Measurements from ENCODE around the gene TMPO.
"Not testable (repeated sequence)": the region's sequence is repeated elsewhere in the genome, so short reads cannot be mapped to it uniquely, and the experiment has no call there.

TMPO gene

DNA sequence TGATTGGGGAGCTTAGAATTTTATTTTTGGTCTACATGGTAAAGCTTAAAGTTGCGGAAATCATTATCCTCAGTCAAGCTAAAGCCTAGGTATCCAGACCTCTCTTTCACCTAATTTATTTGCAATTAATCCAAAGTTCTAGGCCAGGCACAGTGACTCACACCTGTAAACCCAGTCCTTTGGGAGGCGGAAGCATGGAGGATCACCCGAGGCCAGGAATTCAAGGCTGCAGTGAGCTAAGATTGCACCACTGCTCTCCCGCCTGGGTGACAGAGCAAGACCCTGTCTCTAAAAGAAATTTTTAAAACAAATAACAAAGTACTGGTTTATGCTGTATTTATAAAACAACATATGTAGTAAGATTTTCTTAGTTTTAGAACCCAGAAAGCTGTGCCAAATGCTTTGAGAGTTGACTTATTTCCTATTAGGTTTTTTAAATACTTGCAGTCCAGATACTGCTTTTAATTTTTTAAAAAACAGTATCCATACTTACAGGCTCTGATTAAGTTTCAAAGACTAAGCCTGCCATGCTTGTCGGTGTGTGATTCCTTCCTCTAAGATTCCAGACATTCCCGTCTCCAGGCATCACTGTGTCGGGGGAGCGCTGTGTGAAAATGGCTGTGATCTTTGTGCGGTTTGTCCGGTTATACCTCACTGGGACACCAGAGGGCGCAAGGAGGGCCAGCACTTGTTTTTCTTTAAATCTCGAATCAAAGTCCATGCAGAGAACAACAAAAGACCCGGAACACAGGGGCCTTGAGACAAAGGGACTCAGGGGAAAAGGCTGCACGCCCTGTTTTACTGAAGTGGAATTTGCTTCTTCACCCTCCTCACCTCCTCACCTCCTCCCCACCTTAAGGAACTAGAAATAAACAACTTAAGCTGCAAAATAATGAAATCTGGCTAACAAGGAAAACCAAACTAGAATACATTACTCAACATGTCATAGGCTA lies 24.6 kb upstream of the TMPO start:
- Mint-ChIP-seq H3K4me1 (ENCODE audit: low read depth) (peaks cover 5% of the 10 kb centered on the region), H3K27me3 (no peaks in the 10 kb centered on the region), H3K4me3 (peak overlapping the region; percentile 31), H3K27ac (peak overlapping the region; percentile 89), H3K36me3 (ENCODE audit: low read depth) (no peaks in the 10 kb centered on the region), H3K9me3 (no peaks in the 10 kb centered on the region)
- DNase-seq, result peak; percentile 87

DNA sequence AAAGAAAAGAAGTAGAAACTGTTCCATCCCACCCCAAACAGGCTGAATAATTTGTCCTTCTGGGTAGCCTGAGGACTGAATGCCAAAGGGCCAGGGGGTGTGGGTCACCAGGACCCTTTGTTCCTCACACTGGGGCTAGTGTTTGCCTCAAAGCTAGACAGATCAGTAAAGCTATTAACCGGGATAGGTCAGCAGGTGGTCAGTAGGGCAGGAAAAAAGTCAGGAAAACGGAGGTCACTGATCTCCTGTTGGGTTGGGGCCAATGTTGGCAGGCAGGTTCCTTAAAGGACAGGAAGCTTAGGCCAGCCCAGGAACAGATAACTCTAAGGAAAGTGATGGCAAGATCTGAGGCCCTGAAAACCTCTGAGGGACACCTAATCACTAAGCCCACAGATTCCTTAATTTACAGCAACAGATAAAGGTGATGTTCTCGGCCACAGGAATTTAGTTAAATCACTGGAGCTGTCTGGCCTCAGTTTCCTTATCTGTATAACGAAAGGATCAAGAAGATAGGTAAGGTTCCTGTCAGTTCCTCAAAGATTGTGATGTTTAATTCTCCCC lies 22.7 kb upstream of the TMPO start:
- no peak for DNase-seq
- no peaks in the 10 kb centered on the region for H3K9me3 Mint-ChIP-seq
- H3K27me3 Mint-ChIP-seq, result no peaks in the 10 kb centered on the region
- peaks cover 5% of the 10 kb centered on the region for H3K4me1 Mint-ChIP-seq (ENCODE audit: low read depth)
- no peak overlapping the region for H3K4me3 Mint-ChIP-seq
- peak overlapping the region; percentile 37 for H3K27ac Mint-ChIP-seq
- H3K36me3 Mint-ChIP-seq (ENCODE audit: low read depth), result no peaks in the 10 kb centered on the region

DNA sequence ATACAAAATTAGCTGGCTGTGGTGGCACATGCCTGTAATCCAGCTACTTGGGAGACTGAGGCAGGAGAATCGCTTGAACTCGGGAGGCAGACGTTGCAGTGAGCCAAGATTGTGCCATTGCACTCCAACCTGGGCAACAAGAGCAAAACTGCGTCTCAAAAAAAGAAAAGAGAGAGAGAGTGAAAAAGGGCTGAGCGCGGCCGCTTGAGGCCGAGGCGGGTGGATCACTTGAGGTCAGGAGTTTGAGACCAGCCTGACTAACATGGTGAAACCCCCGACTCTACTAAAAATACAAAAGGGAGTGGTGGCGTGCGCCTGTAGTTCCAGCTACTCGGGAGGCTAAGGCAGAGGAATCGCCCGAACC lies 14.1 kb upstream of the TMPO start:
- not testable (repeated sequence) for H3K36me3 Mint-ChIP-seq (ENCODE audit: low read depth); H3K27me3 Mint-ChIP-seq; DNase-seq; H3K9me3 Mint-ChIP-seq
- Mint-ChIP-seq H3K27ac (peak overlapping the region; percentile 75), H3K4me1 (ENCODE audit: low read depth) (peaks cover 36% of the 10 kb centered on the region), H3K4me3 (peak overlapping the region; percentile 55)

DNA sequence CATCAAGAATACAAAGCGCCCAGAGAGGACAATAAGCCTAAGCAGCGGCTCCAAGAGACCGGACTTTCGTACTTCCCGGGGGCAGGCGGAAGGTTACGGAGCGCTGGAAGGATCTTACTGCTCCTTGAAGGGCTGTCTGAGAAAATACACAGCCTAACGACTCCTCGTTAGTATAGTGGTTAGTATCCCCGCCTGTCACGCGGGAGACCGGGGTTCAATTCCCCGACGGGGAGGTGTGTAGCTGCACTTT lies 12.1 kb upstream of the TMPO start:
- Mint-ChIP-seq H3K4me1 (ENCODE audit: low read depth) (peaks cover 36% of the 10 kb centered on the region), H3K9me3 (no peaks in the 10 kb centered on the region), H3K36me3 (ENCODE audit: low read depth) (peaks cover 8% of the 10 kb centered on the region), H3K4me3 (peak overlapping the region; percentile 87), H3K27ac (peak overlapping the region; percentile 99), H3K27me3 (peaks cover 2% of the 10 kb centered on the region)
- DNase-seq, result peak; percentile 92

DNA sequence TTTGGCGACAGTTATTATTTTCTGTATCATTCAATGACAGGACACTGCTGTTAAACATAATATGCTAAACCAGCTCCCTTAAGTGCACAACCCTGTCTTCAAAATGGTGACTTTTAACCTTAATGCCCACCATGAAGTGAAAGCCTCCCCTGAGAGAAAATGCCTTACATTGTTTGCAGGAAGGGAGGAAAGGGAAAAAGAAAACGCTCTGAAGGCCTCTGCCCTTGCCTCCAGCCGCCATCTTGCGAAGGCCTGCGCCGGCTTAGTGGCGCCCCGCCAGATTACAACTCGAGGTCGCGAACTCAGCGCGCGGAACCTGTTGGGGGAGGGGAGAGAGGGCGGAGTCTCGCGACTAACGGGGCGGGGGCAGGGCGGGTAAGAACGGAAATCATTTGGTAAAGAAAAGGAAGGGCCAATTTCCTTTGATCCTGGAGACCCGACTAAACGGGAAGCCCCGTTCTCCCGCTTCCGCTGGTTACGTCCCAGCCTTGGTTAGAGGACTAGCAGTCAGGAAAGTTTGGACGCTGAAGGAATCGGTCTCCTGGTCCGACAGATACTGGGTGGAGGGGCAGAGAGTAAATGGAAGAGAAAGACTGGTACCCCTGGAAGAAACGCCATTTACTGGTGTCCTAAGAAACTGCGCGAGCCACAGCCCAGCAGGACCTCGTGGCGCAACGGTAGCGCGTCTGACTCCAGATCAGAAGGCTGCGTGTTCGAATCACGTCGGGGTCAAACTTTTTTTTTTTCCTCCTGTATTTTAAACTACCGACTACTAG lies 11.6 kb upstream of the TMPO start:
- peaks cover 2% of the 10 kb centered on the region for H3K27me3 Mint-ChIP-seq
- H3K4me1 Mint-ChIP-seq (ENCODE audit: low read depth), result peaks cover 36% of the 10 kb centered on the region
- H3K4me3 Mint-ChIP-seq, result peak overlapping the region; percentile 87
- peak overlapping the region; percentile 99 for H3K27ac Mint-ChIP-seq
- no peaks in the 10 kb centered on the region for H3K9me3 Mint-ChIP-seq
- DNase-seq, result peak; percentile 98
- H3K36me3 Mint-ChIP-seq (ENCODE audit: low read depth), result peaks cover 8% of the 10 kb centered on the region

DNA sequence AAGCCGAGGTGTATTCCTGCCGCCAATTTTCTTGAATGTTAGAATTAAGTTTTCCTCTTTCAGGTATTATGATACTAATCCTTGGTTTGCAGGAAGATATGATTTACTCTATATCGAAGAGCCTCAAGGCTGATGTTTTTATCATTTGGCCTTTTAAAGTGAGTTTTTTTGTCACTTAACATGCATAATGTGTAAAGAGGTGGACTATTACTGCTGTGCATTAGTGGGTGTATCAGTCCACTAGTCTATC lies 11.1 kb upstream of the TMPO start:
- Mint-ChIP-seq H3K9me3 (no peaks in the 10 kb centered on the region), H3K27ac (peak overlapping the region; percentile 99), H3K4me1 (ENCODE audit: low read depth) (peaks cover 36% of the 10 kb centered on the region), H3K36me3 (ENCODE audit: low read depth) (peaks cover 8% of the 10 kb centered on the region), H3K4me3 (peak overlapping the region; percentile 87), H3K27me3 (peaks cover 2% of the 10 kb centered on the region)
- no peak for DNase-seq

DNA sequence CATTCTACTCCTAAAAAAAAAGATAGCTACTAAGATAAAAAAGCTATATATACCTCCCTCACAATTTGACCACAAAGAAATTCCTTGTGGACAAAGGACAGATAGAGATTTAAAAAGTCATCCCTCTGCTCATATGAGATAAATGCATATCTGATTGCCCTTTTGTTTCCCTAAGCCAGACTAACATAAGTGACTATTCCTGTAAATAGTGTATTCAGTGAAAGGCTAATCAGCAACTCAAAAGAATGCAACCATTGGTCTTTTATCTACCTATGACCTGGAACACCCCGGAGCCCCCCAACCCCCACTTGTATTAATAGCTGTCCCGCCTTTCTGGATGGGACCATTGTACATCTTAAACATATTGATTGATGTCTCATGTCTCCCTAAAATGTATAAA lies 6.3 kb upstream of the TMPO start:
- Mint-ChIP-seq H3K27ac (no peak overlapping the region), H3K4me3 (no peak overlapping the region), H3K9me3 (no peaks in the 10 kb centered on the region), H3K4me1 (ENCODE audit: low read depth) (peaks cover 27% of the 10 kb centered on the region), H3K36me3 (ENCODE audit: low read depth) (peaks cover 11% of the 10 kb centered on the region), H3K27me3 (peaks cover under 1% of the 10 kb centered on the region)
- no peak for DNase-seq

DNA sequence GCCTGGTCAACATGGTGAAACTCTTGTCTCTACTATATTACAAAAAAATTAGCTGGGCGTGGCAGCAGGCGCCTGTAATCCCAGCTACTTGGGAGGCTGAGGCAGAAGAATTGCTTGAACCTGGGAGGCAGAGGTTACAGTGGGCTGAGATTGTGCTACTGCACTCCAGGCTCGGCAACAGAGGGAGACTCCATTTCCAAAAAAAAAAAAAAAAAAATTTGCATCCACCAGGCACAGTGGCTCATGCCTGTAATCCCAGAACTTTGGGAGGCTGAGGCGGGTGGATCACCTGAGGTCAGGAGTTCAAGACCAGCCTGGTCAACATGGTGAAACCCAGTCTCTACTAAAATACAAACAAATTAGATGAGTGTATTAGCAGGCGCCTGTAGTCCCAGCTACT lies 3.6 kb upstream of the TMPO start:
- not testable (repeated sequence) for H3K27ac Mint-ChIP-seq, DNase-seq, H3K27me3 Mint-ChIP-seq, H3K4me3 Mint-ChIP-seq, H3K9me3 Mint-ChIP-seq
- peaks cover 30% of the 10 kb centered on the region for H3K36me3 Mint-ChIP-seq (ENCODE audit: low read depth)
- H3K4me1 Mint-ChIP-seq (ENCODE audit: low read depth), result peaks cover 18% of the 10 kb centered on the region

DNA sequence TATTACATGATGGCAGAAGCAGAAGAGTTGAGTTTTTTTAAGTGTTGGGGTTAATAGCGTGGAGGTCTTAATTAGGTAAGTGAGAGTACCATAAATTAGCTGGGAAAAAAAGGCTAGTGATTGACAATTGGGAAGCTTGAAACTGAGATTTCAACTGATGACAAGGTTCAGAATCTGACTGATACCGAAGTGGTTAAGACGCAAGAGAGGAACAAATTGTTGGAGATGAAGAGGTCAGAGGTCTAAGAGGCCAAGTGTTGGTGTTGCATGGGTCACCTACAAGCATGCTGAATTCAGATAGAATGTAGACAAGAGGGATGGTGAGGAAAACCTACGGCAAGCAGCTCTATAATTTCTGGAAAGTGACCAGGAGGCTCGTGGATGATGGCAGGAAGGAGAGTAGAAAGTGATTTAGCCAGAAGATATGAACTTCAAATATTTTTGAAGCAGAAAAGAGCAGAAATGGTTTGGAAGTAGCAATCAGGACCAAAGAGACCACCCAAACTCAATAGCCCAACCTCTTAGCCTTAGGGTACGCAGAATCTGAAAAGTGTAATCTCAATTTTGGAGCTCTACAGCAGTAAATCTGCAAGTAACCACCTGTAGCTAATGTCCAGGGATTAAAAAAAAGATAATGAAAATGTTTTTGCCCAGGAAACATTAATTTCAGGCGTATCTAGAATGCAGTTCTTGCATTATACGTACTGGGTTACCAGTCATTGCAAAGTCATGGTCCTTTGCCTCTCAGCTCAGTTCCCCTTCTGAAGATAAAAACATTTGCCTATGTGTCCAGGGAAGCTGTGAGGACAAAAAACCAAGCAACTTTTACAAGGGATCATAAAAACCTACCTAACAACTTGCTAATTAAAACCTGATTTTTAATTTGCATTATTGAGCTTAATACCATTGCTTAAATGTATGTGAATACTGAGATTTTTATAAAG lies 1.7 kb upstream of the TMPO start:
- Mint-ChIP-seq H3K27me3 (no peaks in the 10 kb centered on the region), H3K4me1 (ENCODE audit: low read depth) (peaks cover 21% of the 10 kb centered on the region), H3K9me3 (no peaks in the 10 kb centered on the region), H3K27ac (peak overlapping the region; percentile 98), H3K36me3 (ENCODE audit: low read depth) (peaks cover 48% of the 10 kb centered on the region), H3K4me3 (peak overlapping the region; percentile 97)
- DNase-seq, result no peak

DNA sequence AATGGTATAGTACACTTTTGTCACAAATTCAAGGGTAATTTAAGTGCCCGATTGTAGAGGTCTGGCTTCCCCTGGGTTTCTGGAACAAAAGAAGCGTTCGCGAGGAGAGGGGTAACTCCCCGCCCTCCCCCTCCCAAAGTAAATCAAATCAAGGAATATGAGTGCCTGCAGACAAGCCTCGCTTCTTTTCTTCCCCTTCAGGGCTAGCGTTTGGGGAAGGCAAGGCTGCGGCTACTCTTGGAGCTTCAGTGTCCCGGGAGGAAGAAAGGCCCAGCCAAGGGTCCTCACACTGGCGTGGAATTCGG lies 456 bp upstream of the TMPO start:
- peaks cover 58% of the 10 kb centered on the region for H3K36me3 Mint-ChIP-seq (ENCODE audit: low read depth)
- H3K9me3 Mint-ChIP-seq, result no peaks in the 10 kb centered on the region
- peak overlapping the region; percentile 97 for H3K4me3 Mint-ChIP-seq
- peaks cover 29% of the 10 kb centered on the region for H3K4me1 Mint-ChIP-seq (ENCODE audit: low read depth)
- peak overlapping the region; percentile 98 for H3K27ac Mint-ChIP-seq
- H3K27me3 Mint-ChIP-seq, result no peaks in the 10 kb centered on the region
- no peak for DNase-seq

DNA sequence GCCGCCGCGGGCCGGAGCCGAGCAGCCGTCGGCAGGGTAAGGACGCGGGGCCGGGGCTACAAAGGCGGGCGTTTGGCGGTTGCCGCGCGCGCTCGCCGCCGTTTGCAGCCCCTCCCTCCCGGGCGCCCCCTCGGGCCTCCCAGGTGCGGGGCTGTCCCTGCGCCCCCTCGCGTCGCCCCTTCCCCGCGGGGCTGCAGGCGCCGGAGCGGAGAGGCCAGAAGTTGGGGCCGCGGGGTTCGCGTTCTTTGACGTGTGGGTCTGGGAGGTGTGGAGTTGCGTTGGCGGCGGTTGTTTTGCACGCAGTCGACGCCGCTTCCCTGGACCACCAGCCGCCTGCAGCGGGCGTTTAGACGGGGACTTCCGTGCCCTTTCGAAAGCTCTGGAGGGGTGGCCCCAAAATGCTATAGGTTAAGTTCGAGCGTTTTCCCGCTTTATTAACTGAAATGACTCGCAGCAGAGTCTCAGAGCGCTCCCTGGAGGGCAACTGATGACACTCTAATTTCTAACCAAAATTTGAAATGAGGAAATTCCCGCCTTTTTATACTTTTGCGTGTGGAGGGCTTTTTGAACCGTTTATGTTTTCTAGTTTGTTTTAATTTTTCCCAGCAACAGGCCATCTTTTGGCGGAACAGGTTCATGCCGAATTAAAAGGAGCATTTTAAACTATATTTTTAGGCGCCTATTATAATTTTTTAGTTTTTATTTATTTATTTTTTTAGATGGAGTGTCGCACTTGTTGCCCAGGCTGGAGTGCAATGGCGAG lies 902 bp downstream of the TMPO start:
- peak; percentile 88 for DNase-seq
- peak overlapping the region; percentile 99 for H3K27ac Mint-ChIP-seq
- H3K4me1 Mint-ChIP-seq (ENCODE audit: low read depth), result peaks cover 36% of the 10 kb centered on the region
- H3K27me3 Mint-ChIP-seq, result no peaks in the 10 kb centered on the region
- no peaks in the 10 kb centered on the region for H3K9me3 Mint-ChIP-seq
- H3K4me3 Mint-ChIP-seq, result peak overlapping the region; percentile 97
- peaks cover 67% of the 10 kb centered on the region for H3K36me3 Mint-ChIP-seq (ENCODE audit: low read depth)

DNA sequence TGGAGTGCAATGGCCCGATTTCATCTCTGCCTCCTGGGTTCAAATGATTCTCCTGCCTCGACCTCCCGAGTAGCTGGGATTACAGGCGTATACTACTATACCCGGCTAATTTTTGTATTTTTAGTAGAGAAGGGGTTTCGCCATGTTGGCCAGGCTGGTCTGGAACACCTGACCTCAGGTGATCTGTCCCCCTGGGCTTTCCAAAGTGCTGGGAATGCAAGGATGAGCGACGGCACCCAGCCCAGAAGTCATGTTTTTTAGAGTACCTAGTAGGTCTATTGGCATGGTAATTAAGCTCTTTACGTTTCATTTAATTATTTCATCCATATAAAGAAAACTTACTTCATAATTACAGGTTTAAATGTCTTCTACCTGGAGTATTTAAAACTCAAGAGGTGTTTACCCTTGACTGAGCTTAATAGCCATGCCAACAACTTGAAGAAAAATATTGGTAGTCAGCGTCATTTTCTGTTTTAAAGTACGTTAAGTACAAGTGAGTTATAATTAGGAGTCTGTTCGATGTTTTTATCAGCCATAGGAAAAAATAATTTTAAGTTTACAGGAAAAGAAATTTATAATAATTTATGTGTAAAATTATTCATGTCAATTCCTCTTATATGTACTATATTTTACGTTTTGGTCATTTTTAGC lies 4.0 kb downstream of the TMPO start:
- no peak for DNase-seq
- Mint-ChIP-seq H3K36me3 (ENCODE audit: low read depth) (peaks cover 87% of the 10 kb centered on the region), H3K27ac (peak overlapping the region; percentile 86)

DNA sequence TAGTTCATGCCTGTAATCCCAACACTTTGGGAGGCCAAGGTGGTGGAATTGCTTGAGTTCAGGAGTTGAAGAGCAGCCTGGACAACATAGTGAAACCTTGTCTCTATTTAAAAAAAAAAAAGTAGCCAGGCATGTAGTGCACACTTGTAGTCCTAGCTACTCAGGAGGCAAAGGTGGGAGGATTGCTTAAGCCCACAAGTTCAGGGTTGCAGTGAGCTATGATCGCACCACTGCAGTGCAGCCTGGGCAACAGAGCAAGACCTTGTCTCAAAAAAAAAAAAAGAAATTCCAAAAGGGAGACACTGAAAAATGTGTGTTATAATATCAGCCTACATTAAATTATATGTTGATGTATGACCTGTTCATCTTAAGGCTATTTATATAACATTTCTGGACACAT lies 14.7 kb downstream of the TMPO start:
- peaks cover 37% of the 10 kb centered on the region for H3K4me1 Mint-ChIP-seq (ENCODE audit: low read depth)
- H3K4me3 Mint-ChIP-seq, result no peak overlapping the region
- H3K27me3 Mint-ChIP-seq, result no peaks in the 10 kb centered on the region
- no peaks in the 10 kb centered on the region for H3K9me3 Mint-ChIP-seq
- no peak for DNase-seq
- H3K27ac Mint-ChIP-seq, result peak overlapping the region; percentile 8
- peaks cover 90% of the 10 kb centered on the region for H3K36me3 Mint-ChIP-seq (ENCODE audit: low read depth)

More for the DNA sequence above, 4.0 kb downstream of the TMPO start:
- no peaks in the 10 kb centered on the region for H3K27me3 Mint-ChIP-seq
- no peaks in the 10 kb centered on the region for H3K9me3 Mint-ChIP-seq
- peaks cover 47% of the 10 kb centered on the region for H3K4me1 Mint-ChIP-seq (ENCODE audit: low read depth)
- peak overlapping the region; percentile 97 for H3K4me3 Mint-ChIP-seq

Data from activated T-cell treated with anti-CD3 and anti-CD28 coated beads, Interleukin-2, amount 50 U/mL, for 24 hours (primary cell).